SK-N-SH (cell line): ENCODE results near the gene TRIM54. TPM values are rescaled to one million over a fixed set of nuclear protein-coding genes. Genes with fewer than 3 reads are reported as not detected.

Experiments used
- CTCF ChIA-PET: fragments of 300-600, 350-600 bp; formaldehyde crosslinking; extraction: SDS; loops from one replicate; lab custom pipeline; 2021; lab: Yijun Ruan, JAX
- POLR2A ChIA-PET: fragments of 350-600 bp; sonication (Branson Sonifier 250); formaldehyde crosslinking; extraction: SDS; loops from one replicate; lab custom pipeline; 2020; ENCODE audit warnings: antibody characterized with exemption, inconsistent platforms; lab: Yijun Ruan, JAX
- DNase-seq: peaks from one replicate; pipeline ENCODE4 v3.0.0; 2012
- H2AFZ ChIP-seq: fragments of 200-600 bp; sonication (generic); 2 replicates; pipeline ENCODE4 v1.8.1; 2016; ENCODE audit warnings: antibody characterized with exemption, mild to moderate bottlenecking, low read depth
- H3F3A ChIP-seq: fragments of 200-600 bp; sonication (generic); replicated peaks from 2 replicates; pipeline ENCODE3; 2016; ENCODE audit warnings: antibody characterized with exemption, mild to moderate bottlenecking; ENCODE audit not compliant: insufficient read depth
- H3K27ac ChIP-seq, 2 experiments: fragments of 200-500 bp in 1 of 2; fragments of 200-600 bp in 1 of 2; sonication (Bioruptor generic) in 1 of 2; sonication (generic), shearing (Covaris generic) in 1 of 2; 2 replicates each; pipeline versions ENCODE4 v1.5.1 to v1.6.1; 2014 to 2016; ENCODE audit warnings: low read depth in 2 of 2, inconsistent platforms in 1 of 2, low read length in 1 of 2, mild to moderate bottlenecking in 1 of 2, mixed read lengths in 1 of 2
- H3K27me3 ChIP-seq: fragments of 200-600 bp; sonication (generic), shearing (Covaris generic); 2 replicates; pipeline ENCODE4 v1.6.1; 2016; ENCODE audit warnings: mixed run types; ENCODE audit not compliant: insufficient read depth
- H3K36me3 ChIP-seq, 2 experiments: fragments of 200-500 bp in 1 of 2; fragments of 200-600 bp in 1 of 2; sonication (Bioruptor generic) in 1 of 2; sonication (generic) in 1 of 2; replicated peaks in 1 of 2; 2 replicates each; pipeline versions ENCODE3 to v1.5.1; 2014 to 2016; ENCODE audit warnings: low read length in 1 of 2, mild to moderate bottlenecking in 1 of 2; ENCODE audit not compliant: insufficient read depth in 2 of 2, control insufficient read depth in 1 of 2
- H3K4me1 ChIP-seq, 2 experiments: fragments of 200-500 bp in 1 of 2; fragments of 200-600 bp in 1 of 2; sonication (Bioruptor generic) in 1 of 2; sonication (generic), shearing (Covaris generic) in 1 of 2; 2 replicates each; pipeline versions ENCODE4 v1.5.1 to v1.6.1; 2014 to 2016; ENCODE audit warnings: low read depth in 1 of 2, low read length in 1 of 2, mixed run types in 1 of 2; ENCODE audit not compliant: insufficient read depth in 2 of 2, control insufficient read depth in 1 of 2
- H3K4me2 ChIP-seq: fragments of 200-600 bp; sonication (generic), shearing (Covaris generic); 2 replicates; pipeline ENCODE4 v1.6.1; 2017; ENCODE audit warnings: mixed run types
- H3K4me3 ChIP-seq, 2 experiments: fragments of 200-500 bp in 1 of 2; fragments of 200-600 bp in 1 of 2; sonication (Bioruptor generic) in 1 of 2; sonication (generic), shearing (Covaris generic) in 1 of 2; 2 replicates each; pipeline versions ENCODE4 v1.5.1 to v1.8.1; 2014 to 2016; ENCODE audit warnings: low read depth in 2 of 2, inconsistent platforms in 1 of 2, low read length in 1 of 2, mild to moderate bottlenecking in 1 of 2, mixed read lengths in 1 of 2, moderate library complexity in 1 of 2
- H3K79me2 ChIP-seq: fragments of 200-600 bp; sonication (generic); 2 replicates; pipeline ENCODE4 v1.8.1; 2017; ENCODE audit warnings: mild to moderate bottlenecking; ENCODE audit not compliant: insufficient read depth
- H3K9ac ChIP-seq: fragments of 200-600 bp; sonication (generic); 2 replicates; pipeline ENCODE4 v1.6.1; 2017; ENCODE audit warnings: mixed run types
- H3K9me2 ChIP-seq: fragments of 200-600 bp; sonication (generic); 2 replicates; pipeline ENCODE4 v1.6.1; 2017; ENCODE audit warnings: mixed run types
- H3K9me3 ChIP-seq: fragments of 200-600 bp; sonication (generic); 2 replicates; pipeline ENCODE4 v1.6.1; 2017; ENCODE audit warnings: mixed run types, mild to moderate bottlenecking, moderate library complexity
- H4K20me1 ChIP-seq: fragments of 200-600 bp; sonication (generic); 2 replicates; pipeline ENCODE4 v1.6.1; 2017; ENCODE audit warnings: mild to moderate bottlenecking, mixed run types; ENCODE audit not compliant: insufficient read depth
- EP300 ChIP-seq, 2 experiments: IDR thresholded peaks; 2 replicates each; pipeline versions ENCODE4 v1.4.0 to v1.6.1; 2012; ENCODE audit warnings: borderline replicate concordance in 1 of 2, low read depth in 1 of 2, low read length in 1 of 2
- FOSL2 ChIP-seq: IDR thresholded peaks from 2 replicates; pipeline ENCODE4 v1.4.0; 2012; ENCODE audit warnings: low read depth, mild to moderate bottlenecking, moderate library complexity, borderline replicate concordance
- FOXJ3 ChIP-seq: sonication (generic); formaldehyde crosslinking; IDR thresholded peaks from 2 replicates; pipeline ENCODE4 v1.5.1; 2020; ENCODE audit warnings: mild to moderate bottlenecking, missing genetic modification reagents
- GABPA ChIP-seq: IDR thresholded peaks from 2 replicates; pipeline ENCODE4 v1.4.0; 2012; ENCODE audit warnings: low read depth, mild to moderate bottlenecking
- MXI1 ChIP-seq: IDR thresholded peaks from 2 replicates; pipeline ENCODE4 v1.6.1; 2012; ENCODE audit warnings: mild to moderate bottlenecking, low read depth, low read length, improper control_type of control experiment
- NRF1 ChIP-seq: IDR thresholded peaks from 2 replicates; pipeline ENCODE4 v1.6.1; 2012; ENCODE audit warnings: low read depth, mild to moderate bottlenecking, low read length
- POLR2AphosphoS5 ChIP-seq: IDR thresholded peaks from 2 replicates; pipeline ENCODE4 v1.6.1; 2012; ENCODE audit warnings: low read depth, low read length
- RCOR1 ChIP-seq: fragments of 150-350 bp; IDR thresholded peaks from 2 replicates; pipeline ENCODE4 v1.6.1; 2017; ENCODE audit warnings: antibody characterized with exemption, low read length
- RFX5 ChIP-seq: IDR thresholded peaks from 2 replicates; pipeline ENCODE4 v1.6.1; 2012; ENCODE audit warnings: mild to moderate bottlenecking, improper control_type of control experiment, low read length
- RXRA ChIP-seq: IDR thresholded peaks from 2 replicates; pipeline ENCODE4 v1.4.0; 2012; ENCODE audit warnings: low read depth, mild to moderate bottlenecking, borderline replicate concordance
- SIN3A ChIP-seq: IDR thresholded peaks from 2 replicates; pipeline ENCODE4 v1.6.1; 2012; ENCODE audit warnings: low read depth, mild to moderate bottlenecking, low read length, moderate library complexity, borderline replicate concordance
- SMC3 ChIP-seq: IDR thresholded peaks from 2 replicates; pipeline ENCODE4 v1.6.1; 2012; ENCODE audit warnings: low read depth, low read length, improper control_type of control experiment
- YY1 ChIP-seq: IDR thresholded peaks from 2 replicates; pipeline ENCODE4 v1.4.0; 2012; ENCODE audit warnings: low read depth, mild to moderate bottlenecking
- WGBS: methylation state at CpG from one replicate; pipeline ENCODE4 v1.1.6; 2017; ENCODE audit warnings: low lambda C conversion rate; 5-methylcytosine and 5-hydroxymethylcytosine counted together
- polyA plus RNA-seq, 3 experiments: library from polyadenylated mRNA; depleted of rRNA; stranded (reverse); fragments of >200 nt; gene quantifications; 2 replicates each; pipeline ENCODE4 v1.2.3, GENCODE V29; 2012
- TF ChIP-seq, protein P1 (sequence below): IDR thresholded peaks from 2 replicates; pipeline ENCODE4; 2012
- TF ChIP-seq, protein P2 (sequence below): fragments of 150-350 bp; IDR thresholded peaks from 2 replicates; pipeline ENCODE4 v1.6.1; 2017; ENCODE audit warnings: antibody characterized with exemption, low read length, low read depth, borderline replicate concordance
- TF ChIP-seq, protein P3 (sequence below): IDR thresholded peaks from 2 replicates; pipeline ENCODE4 v1.4.0; 2012; ENCODE audit warnings: low read depth, borderline replicate concordance
- TF ChIP-seq, protein P4 (sequence below): fragments of 150-350 bp; IDR thresholded peaks from 2 replicates; pipeline ENCODE4 v1.6.1; 2016; ENCODE audit warnings: mild to moderate bottlenecking, low read depth, low read length

TRIM54 gene
- polyA plus RNA-seq, 1 of the 3 experiments (the other 2 are of a cell fraction) = 0.28 TPM

DNA sequence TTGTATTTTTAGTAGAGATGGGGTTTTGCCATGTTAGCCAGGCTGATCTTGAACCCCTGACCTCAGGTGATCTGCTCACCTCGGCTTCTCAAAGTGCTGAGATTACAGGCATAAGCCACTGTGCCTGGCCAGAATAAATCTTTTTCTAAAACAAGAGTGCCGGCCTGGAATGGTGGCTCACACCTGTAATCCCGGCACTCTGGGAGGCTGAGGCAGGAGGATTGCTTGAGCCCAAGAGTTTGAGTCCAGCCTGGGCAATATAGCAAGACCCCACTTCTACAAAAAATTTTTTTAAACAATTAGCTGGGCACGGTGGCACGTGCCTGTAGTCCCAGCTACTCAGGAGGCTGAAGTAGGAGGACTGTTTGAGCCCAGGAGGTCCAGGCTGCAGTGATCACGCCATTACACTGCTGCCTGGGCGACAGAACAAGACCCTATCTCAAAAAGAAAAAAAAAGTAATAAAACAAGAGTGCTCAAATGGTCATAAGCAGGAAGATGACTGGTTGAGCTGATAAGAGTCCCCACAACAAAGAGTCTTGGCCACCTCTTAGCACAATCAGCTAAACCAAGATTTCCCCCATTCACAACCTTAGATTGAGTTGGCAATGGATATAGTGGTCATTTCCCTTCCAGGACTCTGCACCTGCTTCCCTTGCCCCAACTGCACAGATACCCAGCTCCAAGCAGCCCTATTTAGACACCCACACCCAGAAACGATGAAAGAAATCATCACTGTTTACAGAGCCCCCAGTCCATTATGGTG, 31.8 kb downstream of the TRIM54 start:
- Histone ChIP-seq H3K27ac (no peak overlapping the region), H3K9me3 (no peaks in the 10 kb centered on the region), H3K9ac (no peak overlapping the region), H2AFZ (no peak overlapping the region), H3F3A (no peaks in the 10 kb centered on the region), H3K4me1 (peaks cover 0 to 10% of the 10 kb centered on the region in 2 experiments; a peak in 1 of 4 replicates), H3K79me2 (peaks cover 3% of the 10 kb centered on the region; the same call in 1 of the 2 replicates), H3K27me3 (no peaks in the 10 kb centered on the region), H3K36me3 (peaks cover 5 to 19% of the 10 kb centered on the region in 2 experiments), H4K20me1 (no peaks in the 10 kb centered on the region), H3K9me2 (no peaks in the 10 kb centered on the region), H3K4me3 (no peak overlapping the region), H3K4me2 (no peak overlapping the region)
- WGBS = 95% methylated on average over 8 of the region's 8 CpGs
- TF ChIP-seq, protein P1, sequence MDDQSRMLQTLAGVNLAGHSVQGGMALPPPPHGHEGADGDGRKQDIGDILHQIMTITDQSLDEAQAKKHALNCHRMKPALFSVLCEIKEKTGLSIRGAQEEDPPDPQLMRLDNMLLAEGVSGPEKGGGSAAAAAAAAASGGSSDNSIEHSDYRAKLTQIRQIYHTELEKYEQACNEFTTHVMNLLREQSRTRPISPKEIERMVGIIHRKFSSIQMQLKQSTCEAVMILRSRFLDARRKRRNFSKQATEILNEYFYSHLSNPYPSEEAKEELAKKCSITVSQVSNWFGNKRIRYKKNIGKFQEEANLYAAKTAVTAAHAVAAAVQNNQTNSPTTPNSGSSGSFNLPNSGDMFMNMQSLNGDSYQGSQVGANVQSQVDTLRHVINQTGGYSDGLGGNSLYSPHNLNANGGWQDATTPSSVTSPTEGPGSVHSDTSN = no peak
- no peak for TF ChIP-seq RXRA
- no peak for TF ChIP-seq GABPA
- no peak for TF ChIP-seq EP300 (IDR thresholded peaks at IDR 0.05; ENCODE audit: borderline replicate concordance in 1 of 2, low read depth in 1 of 2, low read length in 1 of 2)
- no peak for TF ChIP-seq RCOR1
- no peak for TF ChIP-seq SIN3A
- no peak for TF ChIP-seq RFX5
- TF ChIP-seq, protein P2, sequence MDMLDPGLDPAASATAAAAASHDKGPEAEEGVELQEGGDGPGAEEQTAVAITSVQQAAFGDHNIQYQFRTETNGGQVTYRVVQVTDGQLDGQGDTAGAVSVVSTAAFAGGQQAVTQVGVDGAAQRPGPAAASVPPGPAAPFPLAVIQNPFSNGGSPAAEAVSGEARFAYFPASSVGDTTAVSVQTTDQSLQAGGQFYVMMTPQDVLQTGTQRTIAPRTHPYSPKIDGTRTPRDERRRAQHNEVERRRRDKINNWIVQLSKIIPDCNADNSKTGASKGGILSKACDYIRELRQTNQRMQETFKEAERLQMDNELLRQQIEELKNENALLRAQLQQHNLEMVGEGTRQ = no peak
- TF ChIP-seq, protein P3, sequence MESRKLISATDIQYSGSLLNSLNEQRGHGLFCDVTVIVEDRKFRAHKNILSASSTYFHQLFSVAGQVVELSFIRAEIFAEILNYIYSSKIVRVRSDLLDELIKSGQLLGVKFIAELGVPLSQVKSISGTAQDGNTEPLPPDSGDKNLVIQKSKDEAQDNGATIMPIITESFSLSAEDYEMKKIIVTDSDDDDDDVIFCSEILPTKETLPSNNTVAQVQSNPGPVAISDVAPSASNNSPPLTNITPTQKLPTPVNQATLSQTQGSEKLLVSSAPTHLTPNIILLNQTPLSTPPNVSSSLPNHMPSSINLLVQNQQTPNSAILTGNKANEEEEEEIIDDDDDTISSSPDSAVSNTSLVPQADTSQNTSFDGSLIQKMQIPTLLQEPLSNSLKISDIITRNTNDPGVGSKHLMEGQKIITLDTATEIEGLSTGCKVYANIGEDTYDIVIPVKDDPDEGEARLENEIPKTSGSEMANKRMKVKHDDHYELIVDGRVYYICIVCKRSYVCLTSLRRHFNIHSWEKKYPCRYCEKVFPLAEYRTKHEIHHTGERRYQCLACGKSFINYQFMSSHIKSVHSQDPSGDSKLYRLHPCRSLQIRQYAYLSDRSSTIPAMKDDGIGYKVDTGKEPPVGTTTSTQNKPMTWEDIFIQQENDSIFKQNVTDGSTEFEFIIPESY = no peak
- no peak for TF ChIP-seq FOSL2
- POLR2A ChIA-PET = interaction anchor here (1.8 kb wide), 1 partner anchor 9 kb away, joined by 11 read pairs; the partner anchor contains the start of gene MPV17
- no peak for DNase-seq
- CTCF ChIA-PET = interaction anchor here (0.6 to 5.2 kb wide), 5 partner anchors 10 to 215 kb away, joined by 3 to 43 read pairs (median 5); no protein-coding TSS in a partner anchor

DNA sequence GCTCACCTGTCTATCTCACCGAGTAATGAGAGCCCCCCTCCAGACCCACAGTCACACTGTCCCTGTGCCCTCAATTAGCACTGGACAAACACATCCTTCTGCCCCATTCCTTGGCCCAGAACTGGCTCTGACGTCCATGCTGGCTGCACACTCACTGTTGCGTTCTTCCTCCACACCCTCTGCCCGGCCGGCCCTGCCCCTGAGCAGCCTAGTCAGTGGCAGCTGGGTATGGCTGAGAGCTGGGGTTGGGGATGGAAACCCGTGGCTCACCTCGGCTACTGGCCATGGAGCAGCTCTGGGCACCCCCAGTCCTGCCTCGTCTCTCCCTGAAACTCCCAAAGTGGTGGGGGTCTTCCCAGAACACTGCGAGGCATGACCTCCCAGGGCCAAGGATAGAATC, 32.5 kb downstream of the TRIM54 start:
- ChIA-PET POLR2A (interaction anchor here (0.6 to 1.8 kb wide), 3 partner anchors 8 to 36 kb away, joined by 3 to 11 read pairs (median 6); partner anchors contain the start of gene MPV17), CTCF (interaction anchor here (1.3 to 5.2 kb wide), 4 partner anchors 10 to 216 kb away, joined by 3 to 43 read pairs (median 6); no protein-coding TSS in a partner anchor)
- Histone ChIP-seq H2AFZ (no peak overlapping the region), H3K9ac (no peak overlapping the region), H3K4me3 (no peak overlapping the region), H3K79me2 (peaks cover 8% of the 10 kb centered on the region; the same call in 1 of the 2 replicates), H3F3A (no peaks in the 10 kb centered on the region), H4K20me1 (no peaks in the 10 kb centered on the region), H3K27me3 (no peaks in the 10 kb centered on the region), H3K9me3 (no peaks in the 10 kb centered on the region), H3K27ac (no peak overlapping the region), H3K9me2 (no peaks in the 10 kb centered on the region), H3K4me2 (no peak overlapping the region), H3K4me1 (peaks cover 0 to 10% of the 10 kb centered on the region in 2 experiments; a peak in 1 of 4 replicates), H3K36me3 (peaks cover 5 to 19% of the 10 kb centered on the region in 2 experiments)
- DNase-seq = no peak
- WGBS = 92% methylated on average over 8 of the region's 9 CpGs
- TF ChIP-seq SIN3A = no peak
- TF ChIP-seq, protein P2 = no peak
- TF ChIP-seq, protein P4, sequence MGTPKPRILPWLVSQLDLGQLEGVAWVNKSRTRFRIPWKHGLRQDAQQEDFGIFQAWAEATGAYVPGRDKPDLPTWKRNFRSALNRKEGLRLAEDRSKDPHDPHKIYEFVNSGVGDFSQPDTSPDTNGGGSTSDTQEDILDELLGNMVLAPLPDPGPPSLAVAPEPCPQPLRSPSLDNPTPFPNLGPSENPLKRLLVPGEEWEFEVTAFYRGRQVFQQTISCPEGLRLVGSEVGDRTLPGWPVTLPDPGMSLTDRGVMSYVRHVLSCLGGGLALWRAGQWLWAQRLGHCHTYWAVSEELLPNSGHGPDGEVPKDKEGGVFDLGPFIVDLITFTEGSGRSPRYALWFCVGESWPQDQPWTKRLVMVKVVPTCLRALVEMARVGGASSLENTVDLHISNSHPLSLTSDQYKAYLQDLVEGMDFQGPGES = no peak
- no peak for TF ChIP-seq NRF1
- no peak for TF ChIP-seq SMC3
- TF ChIP-seq RXRA = no peak
- no peak for TF ChIP-seq YY1
- TF ChIP-seq, protein P1 = no peak
- TF ChIP-seq FOXJ3 (CRISPR knock-in tag) = no peak
- TF ChIP-seq FOSL2 = no peak
- no peak for TF ChIP-seq MXI1
- no peak for TF ChIP-seq POLR2AphosphoS5
